RPMI7951 (cell line): ENCODE results near the gene MTFR1L. TPM values are rescaled to one million over a fixed set of nuclear protein-coding genes. Genes with fewer than 3 reads are reported as not detected.

Experiments used
- DNase-seq: peaks from one replicate; pipeline ENCODE4 v3.0.0-alpha.2; 2012; ENCODE audit warnings: low read depth
- total RNA-seq: library from RNA; depleted of rRNA; stranded (reverse); fragments of >200 nt; shearing (Covaris generic); gene quantifications from 2 replicates; pipeline ENCODE4 v1.2.3, GENCODE V29; 2014; rRNA removed

The MTFR1L gene
- total RNA-seq = 54.4 and 56.4 TPM in 2 replicates

DNA sequence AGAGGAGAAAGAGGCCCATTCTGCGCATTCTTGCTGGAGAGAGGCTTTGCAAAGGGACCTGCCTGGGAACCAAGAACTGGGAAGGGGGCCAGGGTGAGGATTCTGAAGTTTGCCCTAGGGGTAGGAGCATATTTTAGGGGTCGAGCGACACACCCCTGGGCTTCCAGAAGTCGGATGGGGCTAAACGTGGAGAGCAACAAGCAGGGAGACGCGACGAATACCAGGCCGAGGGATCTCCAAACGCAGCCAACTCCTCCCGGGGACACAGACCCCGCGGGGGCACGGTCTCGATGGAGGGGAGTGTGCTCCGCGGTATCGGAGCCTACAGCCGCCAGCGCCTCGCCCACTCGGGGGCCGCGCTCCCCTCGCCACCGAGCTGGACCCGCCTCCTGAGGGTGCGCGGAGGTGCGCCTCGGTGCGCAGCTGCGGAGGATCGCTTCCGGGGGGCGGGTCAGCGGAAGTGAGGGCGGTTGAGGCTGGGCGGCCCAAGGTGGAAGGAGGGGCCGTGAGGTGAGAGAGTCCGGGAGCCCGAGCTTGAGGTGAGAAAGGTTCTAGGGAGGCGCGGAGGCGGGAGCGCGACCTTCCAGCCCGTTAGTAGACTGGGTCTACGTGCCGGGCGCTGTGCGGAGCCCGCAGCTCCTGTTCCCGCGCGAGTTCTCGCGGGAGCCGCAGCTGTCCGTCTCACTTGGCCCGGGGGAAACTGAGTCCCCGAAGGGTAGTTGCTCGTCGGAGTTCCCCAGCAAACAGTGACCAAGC is at the start of gene MTFR1L:
Gene MTFR1L (plus strand): TSS at position 464 of the 756 bp plus-strand sequence. CDS start 3,151 bp downstream, outside the sequence.
- peak; percentile 75 for DNase-seq

DNA sequence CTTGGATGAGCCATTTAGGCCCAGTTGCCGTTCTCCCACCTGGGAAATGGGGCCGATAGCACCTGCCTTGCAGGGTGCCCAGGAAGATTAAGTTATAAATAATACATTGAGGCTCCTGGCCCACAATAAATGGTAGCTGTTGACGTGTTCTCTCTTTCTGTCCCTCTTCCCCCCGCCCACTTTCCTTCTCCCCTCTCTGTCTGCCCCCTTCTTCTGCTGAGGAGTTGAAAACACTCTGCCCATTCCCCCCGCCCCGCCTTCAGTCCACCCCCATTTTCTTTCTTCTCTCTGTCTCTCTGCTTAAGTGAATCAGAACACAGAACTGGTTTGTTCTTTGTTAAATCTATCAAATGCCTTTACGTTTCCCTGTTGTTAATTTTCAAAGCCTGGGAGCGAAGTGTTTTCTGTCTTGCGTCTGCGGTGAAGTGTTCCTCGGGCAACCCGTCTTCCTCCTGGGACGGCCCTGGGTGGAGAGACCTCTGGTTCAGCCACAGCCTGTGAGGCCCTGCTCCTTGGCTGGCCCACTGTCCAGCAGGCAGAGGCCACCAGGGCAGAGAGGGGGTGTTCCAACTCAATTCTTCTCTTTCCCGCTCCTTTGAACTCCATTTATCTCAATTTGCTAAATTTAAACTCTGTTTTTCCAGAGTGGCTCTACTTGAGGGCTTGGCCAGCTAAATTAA is 49.1 kb upstream of the MTFR1L start:
- DNase-seq = no peak

DNA sequence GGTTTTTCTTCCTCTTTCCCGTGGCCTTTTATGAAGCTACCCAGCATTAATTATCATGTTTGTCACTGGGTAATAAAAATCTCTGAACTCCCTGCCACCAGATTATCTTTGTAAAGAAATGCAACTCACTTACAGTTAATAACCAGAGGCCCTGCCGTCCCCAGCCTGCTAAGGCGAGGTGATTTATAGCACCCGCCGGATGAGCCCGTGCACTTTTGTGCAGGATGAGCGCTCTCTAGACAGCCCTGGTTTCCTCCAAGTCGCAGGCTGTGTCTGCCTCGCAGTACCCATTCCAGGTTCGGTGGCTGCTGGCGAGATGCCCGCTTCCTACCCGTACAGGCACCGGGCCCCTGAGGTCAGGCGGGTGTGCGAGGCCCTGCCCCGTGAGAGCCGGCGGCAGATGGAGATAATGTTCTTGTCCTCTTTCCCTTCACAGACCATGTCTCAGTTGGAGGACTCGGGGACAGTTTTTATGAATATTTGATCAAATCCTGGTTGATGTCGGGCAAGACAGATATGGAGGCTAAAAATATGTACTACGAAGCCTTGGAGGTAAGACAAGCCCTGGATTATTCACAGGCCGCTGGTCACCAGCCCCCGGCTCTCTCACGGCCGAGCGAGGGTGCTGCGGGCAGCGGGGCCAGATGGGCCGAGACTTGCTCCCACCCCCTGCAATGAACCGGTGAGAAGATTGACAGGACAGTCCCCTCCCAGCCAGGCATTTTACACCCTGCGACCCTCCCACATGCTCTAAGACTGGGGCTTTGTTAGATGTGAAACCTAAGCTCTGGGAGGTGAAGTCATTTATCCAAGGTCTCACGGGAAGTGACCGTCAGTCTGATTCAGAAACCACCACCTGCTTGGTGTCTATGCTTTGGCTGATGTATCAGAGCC is 48.3 kb upstream of the MTFR1L start:
- no peak for DNase-seq

DNA sequence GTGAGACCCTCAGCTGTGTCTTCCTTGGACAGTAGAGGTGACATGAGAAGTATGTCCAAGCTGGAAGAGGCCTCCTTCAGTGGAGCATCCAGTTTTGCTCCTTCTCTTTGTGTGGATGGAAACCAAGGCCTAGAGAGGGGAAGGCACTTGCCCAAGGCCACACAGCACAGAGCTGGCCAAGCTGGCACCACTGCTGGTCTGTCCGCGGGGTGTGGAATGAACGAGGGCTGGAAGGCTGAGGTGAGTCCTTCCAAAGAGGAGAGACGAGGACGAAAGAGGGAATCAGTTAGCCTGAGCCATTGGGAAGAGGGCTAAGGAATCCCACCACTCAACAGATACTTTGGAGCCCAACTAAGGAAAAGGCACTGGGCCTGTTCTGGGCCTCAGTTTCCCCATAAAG is 47.6 kb upstream of the MTFR1L start:
- DNase-seq = no peak

DNA sequence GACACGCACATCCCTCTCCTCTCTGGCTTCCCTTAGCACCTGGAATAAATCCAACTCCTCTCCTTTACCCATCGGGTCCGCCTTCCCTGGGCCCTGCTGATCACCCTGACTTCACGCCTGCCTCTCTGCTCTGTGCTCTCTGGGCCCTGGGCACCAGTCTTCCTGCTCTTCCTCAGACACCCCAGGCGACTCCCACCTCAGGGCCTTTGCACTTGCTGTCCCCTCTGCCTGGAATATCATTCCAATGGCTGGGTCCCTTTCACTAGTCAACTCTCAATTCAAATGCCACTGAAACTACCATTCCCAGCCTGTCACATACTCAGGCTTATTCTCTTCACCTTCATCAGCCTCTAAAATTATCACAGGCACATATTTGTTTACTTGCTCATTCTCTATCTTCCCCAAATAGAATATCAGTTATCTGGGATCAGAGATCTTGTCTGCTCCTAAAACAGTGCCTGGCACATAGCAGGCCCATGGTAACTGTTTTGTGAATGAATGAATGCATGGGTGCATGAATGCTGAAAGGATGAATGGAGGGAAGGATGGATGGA is 47.0 kb upstream of the MTFR1L start:
- DNase-seq = no peak

DNA sequence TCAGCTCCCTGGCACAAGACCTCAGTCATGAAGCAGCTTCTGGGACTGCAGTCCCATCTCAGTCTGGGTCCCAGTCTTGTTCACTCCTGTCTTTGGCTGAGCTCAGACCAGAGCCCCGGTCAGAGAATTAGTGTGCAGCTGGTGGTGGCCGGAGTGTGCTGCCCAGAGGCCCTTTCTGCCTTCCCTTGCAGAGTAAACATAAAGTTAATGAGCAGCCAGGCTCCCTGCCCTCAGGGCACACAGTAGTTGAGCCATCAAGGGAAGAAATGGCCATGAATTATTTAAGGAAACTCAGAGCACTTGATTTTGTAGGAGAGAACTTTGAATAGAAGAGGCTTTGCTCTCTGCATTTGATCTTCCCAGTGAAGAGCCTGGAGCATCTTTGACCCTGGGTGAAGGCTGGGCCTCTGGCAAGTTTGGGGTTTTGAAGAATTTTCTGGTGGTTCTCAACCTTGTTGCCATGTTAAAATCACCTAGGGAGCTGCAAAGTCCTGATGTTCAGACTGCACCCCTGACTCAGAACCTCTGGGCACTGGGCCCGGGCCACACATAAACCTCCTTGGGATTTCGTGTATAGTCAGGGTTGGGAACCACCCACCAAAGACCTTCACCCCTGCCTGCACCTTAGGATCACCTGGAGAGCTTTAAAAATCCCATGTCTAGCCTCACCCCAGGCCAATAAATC is 46.2 kb upstream of the MTFR1L start:
- peak; percentile 84 for DNase-seq

DNA sequence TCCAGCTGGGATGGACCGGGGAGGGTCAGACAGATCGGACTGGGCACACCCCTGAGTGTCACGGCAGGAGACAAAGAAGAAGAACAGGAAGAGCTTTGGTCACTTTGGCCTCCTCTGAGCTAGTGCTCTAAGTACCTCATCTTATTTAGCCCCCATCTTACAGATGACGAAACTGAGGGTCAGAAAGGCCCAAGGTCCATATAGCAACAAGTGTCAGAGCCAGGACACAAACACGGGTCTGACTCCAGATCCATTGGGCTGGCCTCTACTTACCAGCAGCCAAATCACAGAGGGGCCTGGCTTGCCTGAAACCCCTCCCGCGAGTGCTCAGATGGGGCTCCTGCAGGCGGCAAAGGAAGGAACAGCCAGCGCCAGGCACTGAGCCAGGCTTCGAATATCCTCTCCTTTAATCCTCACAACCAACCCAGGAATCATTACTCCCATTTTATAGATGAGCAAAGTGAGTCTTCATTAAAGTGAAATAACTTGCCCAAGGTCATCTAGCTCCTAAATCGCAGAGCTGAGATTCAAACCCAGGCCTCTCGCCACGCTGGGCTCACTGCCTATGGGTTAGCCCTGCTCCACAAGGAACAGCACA is 45.4 kb upstream of the MTFR1L start:
- no peak for DNase-seq

DNA sequence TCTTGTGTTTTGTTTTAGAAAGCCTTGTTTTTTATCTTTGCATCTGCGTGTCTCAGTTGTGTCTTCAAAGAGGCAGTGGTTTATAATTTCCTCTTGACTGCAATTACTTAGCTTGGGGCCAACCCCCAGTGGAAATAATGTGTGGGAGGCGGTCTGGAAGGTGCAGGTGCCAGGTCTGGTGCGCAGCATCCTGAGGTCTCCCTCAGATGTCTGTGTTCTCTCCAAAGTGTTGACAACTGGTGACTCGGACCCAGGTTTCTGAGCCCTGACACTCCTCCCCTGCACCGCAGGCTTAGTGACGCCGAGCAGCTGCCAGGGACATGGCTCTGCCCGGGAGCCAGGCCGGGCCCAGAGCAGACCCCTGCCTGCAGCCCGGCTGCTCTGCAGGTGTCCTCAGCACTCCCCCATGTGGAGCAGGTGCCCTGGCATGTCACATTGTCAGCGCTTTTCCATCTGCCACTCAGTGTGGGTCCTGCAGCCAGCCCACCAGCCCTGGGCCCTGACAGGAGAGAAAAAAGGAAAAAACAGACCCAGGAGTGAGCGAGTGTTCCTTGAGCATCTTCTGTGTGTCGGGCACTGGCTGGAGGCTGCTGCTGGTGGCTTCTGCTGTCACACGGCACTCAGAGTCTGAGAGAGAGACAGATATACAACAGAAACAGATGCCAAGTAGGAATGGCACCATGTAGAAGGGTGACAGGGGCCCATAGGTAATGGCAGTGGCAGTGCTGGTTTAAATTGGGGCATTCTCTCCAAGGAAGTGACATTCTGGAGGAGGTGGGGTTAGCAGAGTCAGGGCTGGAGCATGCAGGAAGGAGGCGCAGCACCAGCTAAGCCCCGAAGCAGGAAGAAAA is 44.6 kb upstream of the MTFR1L start:
- DNase-seq = no peak

DNA sequence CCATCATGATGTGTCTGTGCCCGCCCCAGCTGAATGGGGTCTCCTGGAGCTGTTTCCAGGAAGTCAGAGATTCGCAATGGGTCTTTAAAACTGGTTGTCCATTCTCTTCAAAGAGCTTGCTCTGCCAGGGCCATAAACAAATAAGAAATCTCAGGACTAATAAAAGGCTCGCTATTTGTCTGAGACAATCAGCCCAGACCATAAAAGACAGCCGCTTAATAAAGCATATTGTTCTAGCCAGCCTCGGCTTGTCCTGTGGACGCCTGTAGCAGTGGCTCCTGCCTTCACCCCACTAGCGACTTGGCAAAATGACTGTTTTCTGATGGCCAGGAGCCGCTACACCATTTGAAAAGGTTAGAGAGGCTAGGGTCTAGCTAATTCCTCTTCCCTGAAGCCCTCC is 40.4 kb upstream of the MTFR1L start:
- no peak for DNase-seq

DNA sequence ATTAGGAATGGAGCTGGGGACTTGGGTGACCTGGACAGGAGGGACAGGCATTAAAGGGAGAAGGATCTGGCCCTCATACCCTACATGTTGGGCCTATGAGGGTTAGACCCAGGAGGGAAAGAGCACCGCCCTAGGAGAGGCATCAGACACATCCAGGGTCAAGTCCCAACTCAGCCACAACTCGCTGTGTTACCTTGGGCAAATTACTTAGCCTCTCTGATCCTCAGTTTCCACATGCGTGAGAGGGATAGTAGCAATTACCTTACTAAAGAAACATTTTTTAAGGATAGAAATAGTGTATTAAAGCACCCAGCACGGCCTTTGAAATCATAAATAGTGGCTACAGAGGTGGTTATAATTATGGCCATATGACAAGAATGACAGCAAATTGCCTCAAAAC is 39.9 kb upstream of the MTFR1L start:
- no peak for DNase-seq

DNA sequence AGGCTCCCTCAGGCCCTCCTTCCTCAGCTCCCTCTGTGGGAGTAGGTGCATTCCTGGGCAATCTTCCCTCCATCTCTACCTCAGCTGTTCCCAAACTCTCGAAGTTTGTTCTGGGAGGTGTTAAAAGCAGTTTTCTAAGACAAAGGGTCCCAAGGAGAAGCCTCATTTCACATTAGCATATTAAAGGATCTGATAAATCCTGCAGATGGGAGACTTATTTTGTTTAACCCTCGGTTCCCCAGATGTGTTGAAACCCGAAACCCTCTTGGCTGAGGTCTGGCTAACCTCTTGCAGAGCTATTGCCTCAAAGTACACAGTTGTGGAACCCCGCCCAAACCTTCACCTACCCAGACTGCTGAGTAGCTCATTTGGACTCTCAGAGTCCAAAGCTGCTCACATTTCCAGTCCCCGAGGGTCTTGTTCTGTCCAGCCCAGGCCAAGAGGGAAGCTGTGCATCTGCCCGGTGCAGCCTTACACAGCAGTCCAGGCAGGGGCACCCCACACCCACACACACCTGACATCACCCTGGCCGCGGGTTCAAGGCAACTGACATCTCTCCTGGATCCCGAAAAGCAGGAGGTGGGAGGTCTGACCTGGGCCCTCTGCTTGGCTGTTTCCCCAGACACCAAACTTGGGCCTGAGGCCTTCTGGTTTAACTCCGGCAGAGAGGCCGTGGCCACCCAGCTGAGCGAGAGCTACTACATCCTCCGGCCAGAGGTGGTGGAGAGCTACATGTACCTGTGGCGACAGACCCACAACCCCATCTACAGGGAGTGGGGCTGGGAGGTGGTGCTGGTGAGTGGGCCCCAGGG is 39.2 kb upstream of the MTFR1L start:
- peak; percentile 15 for DNase-seq

DNA sequence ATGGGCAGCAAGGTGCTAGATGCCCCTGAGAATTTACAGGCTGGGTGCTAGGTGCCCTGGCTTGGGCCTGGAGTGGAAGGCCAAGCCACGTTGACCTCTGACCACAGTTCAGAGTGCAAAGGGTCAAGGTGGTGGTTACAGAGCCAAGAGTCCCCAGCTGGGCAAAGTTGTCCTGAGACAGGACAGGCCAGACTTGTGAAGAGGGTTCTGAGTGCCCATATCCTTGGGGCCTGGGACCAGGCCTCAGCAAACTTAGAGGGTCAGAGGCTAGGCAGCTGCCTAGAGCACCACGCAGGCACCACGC is 38.7 kb upstream of the MTFR1L start:
- no peak for DNase-seq

DNA sequence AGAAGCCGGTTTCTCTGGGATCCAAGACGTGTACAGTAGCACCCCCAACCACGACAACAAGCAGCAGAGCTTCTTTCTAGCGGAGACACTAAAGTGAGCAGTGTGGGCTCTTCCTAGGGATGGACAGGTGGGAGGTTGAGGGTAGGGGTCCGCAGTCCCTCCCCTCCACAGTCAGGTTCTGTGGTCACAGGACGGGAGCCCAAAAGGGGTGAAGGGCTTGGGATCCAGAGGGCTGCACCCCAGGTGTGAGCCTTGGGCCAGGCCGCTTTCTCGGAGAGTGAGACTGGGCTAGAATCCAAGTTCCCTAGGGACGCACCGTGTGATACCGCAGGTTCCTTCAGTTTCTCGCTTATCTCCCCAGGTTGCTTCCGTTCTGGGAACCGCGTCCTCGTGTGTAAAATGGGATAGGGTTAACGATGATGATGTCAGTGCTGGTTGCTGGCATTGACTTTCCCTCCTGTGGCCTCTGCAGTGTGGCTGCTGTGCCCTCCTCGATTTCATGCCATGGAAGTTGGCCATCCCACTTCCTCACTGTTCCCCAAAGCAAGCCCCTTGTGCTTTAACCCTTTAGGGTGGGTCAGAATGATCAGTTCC is 37.0 kb upstream of the MTFR1L start:
- DNase-seq = no peak

DNA sequence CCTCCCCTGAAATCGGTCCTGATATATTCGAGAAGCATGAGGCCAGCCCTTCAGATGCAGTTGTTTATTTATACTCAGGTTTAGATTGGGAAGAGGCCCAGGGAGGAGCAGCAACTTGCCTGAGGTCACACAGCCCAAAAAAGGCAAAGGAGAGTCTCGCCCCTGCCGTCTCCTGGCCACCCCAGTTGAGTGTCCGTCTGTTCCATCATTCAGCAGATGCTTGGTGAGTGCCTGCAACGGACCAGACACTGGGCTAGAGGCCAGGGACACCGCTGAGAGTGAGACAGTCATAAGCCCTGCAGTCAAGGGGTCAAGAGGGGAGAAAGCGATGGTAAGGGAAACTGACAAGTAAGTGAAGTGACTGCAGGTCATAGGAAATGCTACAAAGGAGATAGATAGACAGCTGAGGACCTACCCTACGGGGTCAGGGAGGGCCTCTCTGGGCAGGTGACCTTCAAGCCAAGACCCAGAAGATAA is 35.1 kb upstream of the MTFR1L start:
- DNase-seq = peak; percentile 93

DNA sequence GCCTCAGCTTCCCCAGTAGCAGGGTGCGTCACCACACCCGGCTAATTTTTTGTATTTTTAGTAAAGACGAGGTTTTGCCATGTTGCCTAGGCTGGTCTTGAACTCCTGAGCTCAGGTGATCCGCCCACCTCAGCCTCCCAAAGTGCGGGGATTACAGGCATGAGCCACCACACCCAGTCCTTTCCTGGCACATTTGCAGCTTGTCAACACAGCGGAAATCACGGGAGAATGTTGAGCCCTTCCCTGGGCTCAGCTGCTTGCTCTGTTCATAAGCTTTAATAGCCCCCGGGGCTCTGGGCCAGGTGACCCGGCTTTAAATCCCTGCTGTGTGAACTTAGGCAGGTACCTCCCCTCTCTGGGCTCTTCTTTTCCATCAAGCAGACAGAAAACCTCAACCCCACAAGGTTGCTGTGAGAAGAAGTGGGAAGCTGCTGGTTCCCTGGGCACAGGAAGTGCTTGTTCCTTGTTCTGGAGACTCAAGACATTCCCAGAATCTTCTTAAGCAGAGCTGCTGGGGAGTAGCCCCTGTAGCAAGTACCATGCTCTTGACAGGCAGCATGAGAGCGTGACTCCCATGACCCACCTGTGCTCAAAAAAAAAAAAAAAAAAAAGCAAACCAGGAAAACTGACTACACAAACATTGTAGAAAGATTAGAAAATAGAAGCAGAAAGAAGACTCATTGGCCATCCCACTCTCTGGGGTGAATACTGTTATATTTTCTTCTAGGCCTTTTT is 34.3 kb upstream of the MTFR1L start:
- DNase-seq = no peak

DNA sequence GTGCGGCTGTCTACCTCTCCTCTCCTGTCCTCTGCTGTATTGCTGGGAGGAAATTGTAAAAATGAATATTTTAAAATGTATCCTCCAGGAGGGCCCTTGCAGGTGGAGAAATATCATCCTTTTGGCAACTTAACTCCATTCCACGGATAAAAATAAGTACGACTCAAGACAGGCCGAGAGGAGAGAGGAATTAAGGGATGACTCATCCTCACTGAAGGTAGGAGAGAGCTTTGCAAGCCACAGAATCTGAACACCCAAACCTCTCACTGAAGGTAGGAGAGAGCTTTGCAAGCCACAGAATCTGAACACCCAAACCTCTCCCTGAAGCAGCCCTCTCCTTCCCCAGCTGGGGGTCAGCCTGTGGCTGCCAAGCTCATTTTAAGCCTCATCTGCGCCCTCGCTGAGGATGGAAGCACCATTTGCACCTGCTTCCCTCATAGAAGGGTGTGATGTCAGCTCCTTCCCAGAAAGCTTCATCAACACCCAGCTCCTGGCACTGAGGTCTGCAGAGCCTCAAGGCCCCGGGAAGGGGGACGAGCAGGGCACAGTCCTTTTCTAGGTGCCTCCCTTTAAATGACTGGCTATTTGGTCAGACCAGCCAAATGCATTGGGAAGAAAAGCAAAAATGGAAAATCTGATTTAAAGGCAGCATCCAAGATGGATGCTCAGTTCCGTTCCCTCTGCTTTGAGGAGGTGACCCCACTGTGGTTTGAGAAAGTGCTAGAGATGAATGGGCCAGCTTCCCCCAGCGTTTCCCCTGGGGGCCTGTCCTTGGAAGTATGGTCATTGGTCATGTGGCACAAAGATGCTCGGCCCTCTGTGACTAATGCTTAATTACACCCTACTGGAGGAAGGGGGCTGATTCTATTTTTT is 32.6 kb upstream of the MTFR1L start:
- DNase-seq = peak; percentile 88

DNA sequence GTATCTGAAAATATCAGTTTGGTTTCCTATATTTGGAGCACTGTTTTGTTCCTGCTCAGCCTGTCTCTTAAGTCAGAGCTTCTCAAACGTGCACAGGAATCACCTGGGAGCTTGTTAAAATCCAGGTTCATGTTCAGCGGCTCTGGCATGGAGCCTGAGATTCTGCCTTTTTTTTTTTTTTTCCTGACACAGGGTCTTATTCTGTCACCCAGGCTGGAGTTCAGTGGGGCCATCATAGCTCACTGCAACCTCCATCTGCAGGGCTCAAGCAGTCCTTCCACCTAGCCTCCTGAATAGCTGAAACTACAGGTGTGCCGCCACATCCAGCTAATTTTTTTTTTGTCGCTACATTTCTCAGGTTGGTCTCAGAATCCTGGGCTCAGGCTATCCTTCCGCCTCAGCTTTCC is 32.0 kb upstream of the MTFR1L start:
- no peak for DNase-seq
